Mucosa of descending colon (tissue), 3 donors: ENCODE measurements around the gene TNKS2. TPM values are rescaled to one million over a fixed set of nuclear protein-coding genes. Genes with fewer than 3 reads are reported as not detected.
A peak's percentile ranks its signal among the peaks of the same experiment; 100 is the strongest.

Source experiments
- ATAC-seq: fragments of 200-7000 bp; cut with Tn5 transposase; one replicate; pipeline ENCODE4 v1.9.1; 2020; ENCODE audit warnings: mild to moderate bottlenecking, moderate library complexity
- DNase-seq, 3 donors: peaks; one replicate each; pipeline ENCODE4 v3.0.0-alpha.2; 2020
- H3K36me3 ChIP-seq: fragments of 200-600 bp; one replicate; pipeline ENCODE4 v1.8.0; 2021; ENCODE audit warnings: low read depth, mild to moderate bottlenecking
- H3K4me1 ChIP-seq: fragments of 200-600 bp; one replicate; pipeline ENCODE4 v1.8.0; 2021; ENCODE audit warnings: low read depth, mild to moderate bottlenecking
- H3K4me3 ChIP-seq: fragments of 200-600 bp; one replicate; pipeline ENCODE4 v1.8.0; 2021; ENCODE audit warnings: mild to moderate bottlenecking
- H3K9me3 ChIP-seq: fragments of 200-600 bp; one replicate; pipeline ENCODE4 v1.8.0; 2021; ENCODE audit warnings: mild to moderate bottlenecking
- CTCF ChIP-seq: fragments of 200-600 bp; IDR thresholded peaks from one replicate; pipeline ENCODE4 v1.8.0; 2022; ENCODE audit warnings: antibody characterized with exemption, mild to moderate bottlenecking
- intact Hi-C, 2 donors: fragments of 100-400 bp; cut with DNase I in 1 of 2; cut with micrococcal nuclease in 1 of 2; formaldehyde crosslinking; loops; one replicate each; pipeline versions ENCODE4 v1.11.0 to v1.11.1; 2022; cut with DNase I, micrococcal nuclease
- total RNA-seq, 3 donors: library from RNA; stranded (reverse); fragmentation: NEBNext Ultra II Directional in 2 of 3; extraction: Animal tissue kit (Norgen Biotek cat#: 25700) in 2 of 3; gene quantifications; one replicate each; pipeline versions ENCODE4 v1.2.1 to v1.2.4, GENCODE V29; 2021 to 2023
- donor health status: DM: no; HTN: no; CAD: no; lungs with moderate emphysema.
- donor health status: DM: no; HTN: no; CAD: no.
- donor health status: DM: no; HTN: yes; CAD: no.

TNKS2 gene
- total RNA-seq, 3 donors from 2014 or later: 26.0 to 39.9 (median 26.4) TPM

GRCh38 chr10:91796331-91797047 is 1.7 kb upstream of the TNKS2 start:
- no peak for TF ChIP-seq CTCF
- Histone ChIP-seq H3K4me3 (no peak overlapping the region), H3K9me3 (no peaks in the 10 kb centered on the region), H3K36me3 (no peaks in the 10 kb centered on the region), H3K4me1 (peaks cover 22% of the 10 kb centered on the region)
- ATAC-seq (peak; percentile 58), DNase-seq (peak; percentile 68 to 73 (median 70))
- intact Hi-C loops: no loop called here

GRCh38 chr10:91797048-91797690 is 1.1 kb upstream of the TNKS2 start:
- intact Hi-C loops: no loop called here

GRCh38 chr10:91798649-91799611 is 704 bp downstream of the TNKS2 start:
- H3K4me1 ChIP-seq: peaks cover 26% of the 10 kb centered on the region
- no peaks in the 10 kb centered on the region for H3K36me3 ChIP-seq
- peak; percentile 64 for ATAC-seq
- peak in 2 of 3 donors; percentile 43 to 77 for DNase-seq
- H3K9me3 ChIP-seq: no peaks in the 10 kb centered on the region
- TF ChIP-seq CTCF: no peak
- peak overlapping the region; percentile 92 for H3K4me3 ChIP-seq
- intact Hi-C loops: no loop called here

More at GRCh38 chr10:91797048-91797690, 1.1 kb upstream of the TNKS2 start:
- no peak for TF ChIP-seq CTCF
- ATAC-seq: no peak
- Histone ChIP-seq H3K4me1 (peaks cover 22% of the 10 kb centered on the region), H3K36me3 (no peaks in the 10 kb centered on the region), H3K4me3 (no peak overlapping the region), H3K9me3 (no peaks in the 10 kb centered on the region)
- DNase-seq: no peak

GRCh38 chr10:91799612-91799975 is 1.4 kb downstream of the TNKS2 start:
- TF ChIP-seq CTCF: no peak
- DNase-seq (no peak), ATAC-seq (no peak)
- Histone ChIP-seq H3K36me3 (no peaks in the 10 kb centered on the region), H3K4me1 (peaks cover 26% of the 10 kb centered on the region), H3K4me3 (peak overlapping the region; percentile 92), H3K9me3 (no peaks in the 10 kb centered on the region)
- intact Hi-C loops: no loop called here

- DNase-seq: no peak
- no peaks in the 10 kb centered on the region for H3K36me3 ChIP-seq
- intact Hi-C loops: no loop called here
- no peaks in the 10 kb centered on the region for H3K9me3 ChIP-seq
- peaks cover 26% of the 10 kb centered on the region for H3K4me1 ChIP-seq
- H3K4me3 ChIP-seq: no peak overlapping the region
- TF ChIP-seq CTCF: no peak
- no peak for ATAC-seq
These were observed 2.0 kb downstream of the TNKS2 start for GRCh38 chr10:91800182-91800581.
